ENCODE results near the gene BMPR2.

DNA sequence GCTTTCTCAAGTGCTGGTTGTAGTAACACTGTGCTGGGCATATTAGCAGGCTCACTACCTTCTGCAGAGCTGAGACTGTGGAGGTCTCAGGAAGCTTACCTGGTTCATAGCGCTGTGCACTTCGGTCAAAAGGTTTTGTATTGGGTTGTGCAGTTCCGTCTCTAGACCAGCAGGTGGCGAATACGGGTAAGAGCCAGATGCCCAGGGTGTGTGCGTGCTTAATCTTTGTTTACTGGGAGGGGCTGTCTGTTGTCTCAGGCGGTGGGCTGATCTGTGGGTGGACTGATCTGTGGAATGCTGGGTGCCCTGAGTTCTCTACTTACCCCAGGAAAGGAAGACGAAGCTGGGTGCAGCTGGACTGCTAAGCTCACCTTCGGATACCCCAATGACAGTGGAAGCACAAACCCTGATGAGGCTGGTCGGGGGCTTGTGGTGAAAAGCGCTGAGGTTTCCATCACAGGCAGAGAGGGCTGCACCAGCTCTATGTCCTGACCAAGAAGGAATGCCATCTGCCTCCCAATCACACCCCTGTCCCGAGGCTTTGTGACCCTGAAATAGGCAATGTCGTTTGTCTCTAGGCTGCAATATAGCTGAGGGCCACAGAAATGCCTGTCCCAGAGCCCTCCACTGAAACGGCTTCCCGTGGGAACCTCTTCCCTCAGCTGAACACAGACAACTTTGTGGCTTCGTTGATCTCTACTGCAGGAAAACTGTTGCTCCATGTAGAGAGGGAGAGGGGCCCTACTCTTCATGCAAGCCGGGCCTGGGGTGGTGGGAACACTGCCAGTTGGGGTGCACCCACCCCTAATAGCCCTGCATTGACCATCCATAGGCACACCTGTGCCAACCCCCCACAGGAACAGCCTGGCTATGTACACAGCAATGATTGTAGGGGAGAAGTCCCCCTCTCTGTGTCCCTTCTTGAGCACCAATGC, 212.8 kb downstream of the BMPR2 start:
- TF ChIP-seq EZH2 (IDR thresholded peaks at IDR 0.05; ENCODE audit: low read length, missing control alignments), result no peak
- TF ChIP-seq CTCF (conservative IDR thresholded peaks at IDR 0.05 in 1 of 2, IDR thresholded peaks at IDR 0.05 in 1 of 2; ENCODE audit: low read depth in 1 of 2, low read length in 2 of 2), result peak; percentile 94 to 97
